Left colon (tissue), 2 donors: Measurements from ENCODE around the gene PSIP1. TPM values are rescaled to one million over a fixed set of nuclear protein-coding genes. Genes with fewer than 3 reads are reported as not detected.

Source experiments
- total RNA-seq, 2 donors: library from RNA; stranded (reverse); fragmentation: NEBNext Ultra II Directional; extraction: Animal tissue kit (Norgen Biotek cat#: 25700); gene quantifications; one replicate each; pipeline ENCODE4 v1.2.1, GENCODE V29; 2021
- donor health status: DM: no; HTN: no; CAD: no.
- donor health status: DM: yes; HTN: yes; CAD: no.

The PSIP1 gene
- total RNA-seq, 2 donors from 2014 or later, result 19.7 to 19.9 TPM

Other genes with a start within 250 kb of the PSIP1 start
- 10 to 100 TPM; 45.3 to 50.5 TPM for gene TTC39B, start 203.8 kb downstream of the PSIP1 start, total RNA-seq
- gene SNAPC3, start 88.1 kb downstream of the PSIP1 start, total RNA-seq, result 10 to 100 TPM; 40.2 to 42.5 TPM
- 1 to 10 TPM; 3.2 to 3.5 TPM for gene CCDC171, start 42.1 kb upstream of the PSIP1 start, total RNA-seq